DOHH2 (cell line): ENCODE results near the gene JDP2.

ENCODE experiments used
- H3F3A ChIP-seq: fragments of 200-600 bp; sonication (generic), shearing (Covaris generic); 2 replicates; pipeline ENCODE4 v1.6.0; 2016; ENCODE audit warnings: antibody characterized with exemption, mild to moderate bottlenecking; ENCODE audit not compliant: control insufficient read depth, insufficient read depth
- H3K27ac ChIP-seq: fragments of 200-600 bp; sonication (generic); 2 replicates; pipeline ENCODE4 v1.5.1; 2014; ENCODE audit warnings: low read depth, mild to moderate bottlenecking, low read length, moderate library complexity
- H3K27me3 ChIP-seq: fragments of 200-600 bp; sonication (generic); 2 replicates; pipeline ENCODE4 v1.6.1; 2014; ENCODE audit warnings: mild to moderate bottlenecking, low read length, mixed read lengths; ENCODE audit not compliant: control insufficient read depth
- H3K36me3 ChIP-seq: fragments of 200-600 bp; sonication (generic); 2 replicates; pipeline ENCODE4 v1.6.1; 2014; ENCODE audit warnings: mild to moderate bottlenecking, low read length, moderate library complexity, mixed read lengths; ENCODE audit not compliant: control insufficient read depth
- H3K4me1 ChIP-seq: fragments of 200-600 bp; sonication (generic); 2 replicates; pipeline ENCODE4 v1.6.1; 2014; ENCODE audit warnings: mild to moderate bottlenecking, low read length, mixed read lengths; ENCODE audit not compliant: control insufficient read depth
- H3K4me2 ChIP-seq: fragments of 200-600 bp; sonication (generic); 2 replicates; pipeline ENCODE4 v1.6.0; 2014; ENCODE audit warnings: mild to moderate bottlenecking, low read length, moderate library complexity
- H3K4me3 ChIP-seq: fragments of 200-600 bp; sonication (generic); 2 replicates; pipeline ENCODE4 v1.5.1; 2014; ENCODE audit warnings: mild to moderate bottlenecking, low read length, mixed read lengths
- H3K79me2 ChIP-seq: fragments of 200-600 bp; sonication (generic); 2 replicates; pipeline ENCODE4 v1.6.1; 2014; ENCODE audit warnings: mild to moderate bottlenecking, low read length, mixed read lengths; ENCODE audit not compliant: control insufficient read depth
- H3K9me2 ChIP-seq: fragments of 200-600 bp; sonication (generic); replicated peaks from 2 replicates; pipeline ENCODE4 v1.6.1; 2014; ENCODE audit warnings: mild to moderate bottlenecking, low read length, mixed read lengths; ENCODE audit not compliant: control insufficient read depth
- H3K9me3 ChIP-seq: fragments of 200-600 bp; sonication (generic); 2 replicates; pipeline ENCODE4 v1.6.1; 2014; ENCODE audit warnings: antibody characterized with exemption, low read length, mixed read lengths; ENCODE audit not compliant: control insufficient read depth, insufficient read depth
- H4K20me1 ChIP-seq: fragments of 200-600 bp; sonication (generic); 2 replicates; pipeline ENCODE4 v1.6.0; 2014; ENCODE audit warnings: low read depth, mild to moderate bottlenecking, antibody characterized with exemption, low read length, moderate library complexity; ENCODE audit not compliant: control insufficient read depth, insufficient read depth
- CTCF ChIP-seq: fragments of 200-600 bp; sonication (generic); IDR thresholded peaks from one replicate; pipeline ENCODE4 v1.5.1; 2014; ENCODE audit warnings: antibody characterized with exemption, mild to moderate bottlenecking, low read depth, low read length; ENCODE audit not compliant: poor library complexity, severe bottlenecking
- EZH2phosphoT487 ChIP-seq: fragments of 200-600 bp; sonication (generic); IDR thresholded peaks from 2 replicates; pipeline ENCODE4 v1.6.1; 2017; ENCODE audit warnings: borderline replicate concordance, mild to moderate bottlenecking, antibody characterized with exemption, low read length, moderate library complexity, mixed read lengths

JDP2 gene

DNA sequence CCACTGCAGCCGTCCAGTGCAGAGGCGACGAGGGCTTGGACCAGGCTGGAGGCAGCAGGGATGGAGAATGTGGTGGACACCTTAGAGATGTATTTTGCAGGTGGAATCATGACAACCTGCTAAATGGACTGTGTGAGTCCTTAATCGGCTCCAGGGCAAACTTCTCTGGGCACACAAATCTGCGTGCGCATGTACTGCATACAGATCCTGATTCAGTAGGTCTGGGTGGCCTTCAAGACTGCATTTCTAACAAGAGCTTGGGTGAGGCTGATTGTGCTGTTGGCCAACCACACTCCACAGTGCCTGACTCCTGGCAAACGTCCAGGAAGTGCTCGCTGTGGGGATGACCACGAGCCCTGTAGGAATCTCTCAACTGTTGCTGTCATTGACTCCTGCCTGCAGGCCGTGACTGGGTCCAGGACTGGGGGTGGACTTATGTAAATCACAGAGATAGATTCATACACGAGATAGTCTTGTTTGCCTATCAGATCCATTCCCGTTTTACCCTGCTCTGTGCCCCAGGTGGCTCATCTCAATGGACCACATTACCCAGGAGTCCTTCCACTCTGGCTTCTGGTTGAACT lies 27.2 kb downstream of the JDP2 start:
- Histone ChIP-seq H3K4me2 (no peak overlapping the region), H3K9me3 (no peaks in the 10 kb centered on the region), H3K9me2 (no peaks in the 10 kb centered on the region), H3K27me3 (no peaks in the 10 kb centered on the region), H3K36me3 (no peaks in the 10 kb centered on the region), H3K4me1 (peaks cover 9% of the 10 kb centered on the region), H3K79me2 (no peaks in the 10 kb centered on the region), H3F3A (no peaks in the 10 kb centered on the region), H4K20me1 (no peaks in the 10 kb centered on the region), H3K27ac (no peak overlapping the region), H3K4me3 (no peak overlapping the region)
- no peak for TF ChIP-seq CTCF

- Histone ChIP-seq H3F3A (no peaks in the 10 kb centered on the region), H3K36me3 (no peaks in the 10 kb centered on the region), H3K4me2 (no peak overlapping the region), H3K9me2 (no peaks in the 10 kb centered on the region), H3K4me3 (no peak overlapping the region), H4K20me1 (no peaks in the 10 kb centered on the region), H3K79me2 (no peaks in the 10 kb centered on the region), H3K27me3 (no peaks in the 10 kb centered on the region), H3K4me1 (peaks cover 9% of the 10 kb centered on the region), H3K9me3 (no peaks in the 10 kb centered on the region), H3K27ac (no peak overlapping the region)
- TF ChIP-seq CTCF: no peak
- no peak for TF ChIP-seq EZH2phosphoT487
These were observed 28.5 kb downstream of the JDP2 start for GRCh38 chr14:75456069-75456996.

- Histone ChIP-seq H3K4me2 (no peak overlapping the region), H3K9me2 (no peaks in the 10 kb centered on the region), H3K4me1 (peaks cover 9% of the 10 kb centered on the region), H3K4me3 (no peak overlapping the region), H3K79me2 (no peaks in the 10 kb centered on the region), H3K36me3 (no peaks in the 10 kb centered on the region), H3K9me3 (no peaks in the 10 kb centered on the region), H3F3A (no peaks in the 10 kb centered on the region), H3K27me3 (no peaks in the 10 kb centered on the region), H3K27ac (no peak overlapping the region), H4K20me1 (no peaks in the 10 kb centered on the region)
- TF ChIP-seq CTCF (no peak), EZH2phosphoT487 (no peak)
These were observed 29.1 kb downstream of the JDP2 start for GRCh38 chr14:75456997-75457335.
